Left forelimb (tissue), 1 donor: ENCODE data around the gene GOLGA6L10.
A peak's percentile ranks its signal among the peaks of the same experiment; 100 is the strongest.
"Not testable (repeated sequence)": the region's sequence is repeated elsewhere in the genome, so short reads cannot be mapped to it uniquely, and the experiment has no call there.

Experiments
- DNase-seq: peaks from one replicate; pipeline ENCODE4 v3.0.0-alpha.2; 2018; ENCODE audit warnings: low spot score

Gene GOLGA6L10

DNA sequence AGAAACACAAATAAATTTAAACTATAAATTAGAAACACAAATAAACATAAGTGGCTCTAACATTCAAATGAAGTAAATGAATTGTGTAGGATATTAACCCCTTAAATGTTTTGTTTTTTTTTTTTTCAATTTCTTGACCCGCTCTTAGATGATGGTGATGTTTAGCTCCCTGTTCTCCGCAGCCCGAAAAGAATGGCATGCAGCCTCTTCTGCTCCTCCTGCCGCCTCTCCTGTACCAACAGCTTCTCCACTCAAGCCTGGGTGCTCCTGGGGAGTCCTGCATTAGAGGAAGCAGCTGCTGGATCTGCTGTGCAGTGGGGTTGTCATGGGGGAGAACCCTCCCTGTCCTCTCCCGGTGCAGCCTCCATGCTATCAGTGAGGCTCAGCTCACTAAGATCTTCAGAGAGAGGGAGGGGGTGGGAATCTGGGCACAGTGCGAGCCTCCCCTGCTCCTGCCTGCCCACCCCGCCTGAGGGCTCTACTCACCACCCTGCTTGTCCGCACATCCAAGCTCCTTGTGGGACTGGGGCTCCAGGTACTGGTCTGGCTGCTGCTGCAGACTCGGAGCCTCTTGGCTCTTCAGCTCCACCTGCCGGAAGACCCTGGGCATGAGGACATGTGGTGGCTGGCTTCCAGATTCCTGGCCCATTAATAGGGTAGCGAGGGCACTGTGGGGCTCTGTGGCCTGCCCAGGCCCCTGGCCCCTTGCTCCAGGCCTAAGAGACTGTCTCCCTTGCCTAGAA lies 6.5 kb downstream of the GOLGA6L10 start:
- not testable (repeated sequence) for DNase-seq

DNA sequence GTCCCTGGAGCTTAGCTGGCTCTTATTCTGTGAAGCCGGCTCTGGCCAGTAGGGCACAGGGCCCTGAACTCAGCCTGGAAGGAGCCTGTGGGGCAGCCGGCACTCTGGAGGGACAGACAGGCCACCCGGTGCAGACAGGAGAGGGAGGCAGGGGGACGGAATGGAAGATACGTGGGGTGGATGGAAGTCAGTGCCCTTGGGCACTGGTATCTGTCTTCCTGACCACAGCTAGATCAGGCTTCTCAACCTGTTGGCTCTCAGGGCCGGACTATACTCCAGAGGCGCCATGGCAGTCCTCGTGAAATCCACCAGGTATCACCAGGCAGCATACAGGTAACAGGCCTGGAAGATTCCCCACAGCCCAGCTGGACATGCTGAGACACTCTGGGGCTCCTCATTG lies 10.7 kb downstream of the GOLGA6L10 start:
- peak; percentile 28 for DNase-seq

DNA sequence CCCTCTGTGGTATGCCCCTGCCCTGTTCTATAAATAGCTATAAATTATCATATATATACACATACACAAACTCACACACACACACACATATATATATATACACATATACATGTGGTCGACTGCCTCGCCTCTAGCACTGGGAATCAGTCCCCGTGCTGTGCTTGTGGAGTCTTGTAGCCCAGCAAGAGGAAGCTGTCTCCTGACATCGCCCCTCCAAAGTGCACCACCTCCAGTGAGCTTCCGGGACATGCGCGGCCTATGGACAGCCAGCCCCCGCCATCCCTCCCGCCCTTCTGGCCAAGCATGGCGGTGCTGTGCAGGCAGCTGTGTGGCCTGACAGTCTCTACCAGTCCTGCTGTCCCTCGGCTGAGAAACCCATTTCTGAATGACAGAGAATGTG lies 11.2 kb downstream of the GOLGA6L10 start:
- not testable (repeated sequence) for DNase-seq

DNA sequence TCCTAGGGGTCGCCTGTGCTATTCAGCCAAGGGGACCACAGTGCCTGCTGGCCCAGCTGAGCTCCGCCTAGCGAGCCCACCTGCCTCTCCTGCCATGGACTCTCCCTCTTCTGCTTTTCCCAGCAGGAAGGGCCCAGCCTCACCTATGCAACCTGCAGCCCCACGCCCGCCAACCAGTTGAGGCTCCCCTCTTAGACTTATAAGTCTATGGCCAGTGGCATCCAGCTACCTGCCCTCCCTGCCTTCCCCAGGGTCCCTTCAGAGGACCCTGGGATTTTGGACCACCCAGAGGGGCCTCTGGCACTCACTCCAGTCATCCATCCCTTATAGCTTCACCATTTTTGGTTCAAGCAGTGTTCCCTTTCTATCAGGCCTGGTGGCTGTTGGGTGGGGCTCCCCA lies 12.2 kb downstream of the GOLGA6L10 start:
- DNase-seq = peak; percentile 26

DNA sequence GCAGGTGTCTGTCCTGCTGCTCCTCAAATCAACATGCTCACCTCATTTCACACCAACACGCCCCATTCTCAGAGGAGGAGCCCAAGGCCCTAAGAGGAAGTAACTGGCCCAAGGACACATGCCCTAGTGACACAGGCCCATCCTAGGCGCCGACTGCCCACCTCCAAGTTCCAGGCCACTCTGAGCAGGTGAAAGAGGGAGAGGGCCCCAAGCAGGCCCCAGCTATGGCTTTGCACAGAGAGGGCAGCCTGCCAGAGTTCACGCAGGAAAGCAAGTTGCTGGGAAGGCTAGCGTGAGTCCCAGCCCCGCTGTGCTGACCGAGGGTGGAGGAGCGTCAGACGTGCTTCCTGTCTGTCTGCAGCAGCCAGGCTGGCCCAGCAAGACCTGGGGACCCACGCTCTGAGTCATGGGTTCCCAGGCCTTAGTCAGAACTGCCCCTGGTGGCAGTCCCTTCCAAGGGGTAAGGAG lies 13.1 kb downstream of the GOLGA6L10 start:
- peak; percentile 42 for DNase-seq

DNA sequence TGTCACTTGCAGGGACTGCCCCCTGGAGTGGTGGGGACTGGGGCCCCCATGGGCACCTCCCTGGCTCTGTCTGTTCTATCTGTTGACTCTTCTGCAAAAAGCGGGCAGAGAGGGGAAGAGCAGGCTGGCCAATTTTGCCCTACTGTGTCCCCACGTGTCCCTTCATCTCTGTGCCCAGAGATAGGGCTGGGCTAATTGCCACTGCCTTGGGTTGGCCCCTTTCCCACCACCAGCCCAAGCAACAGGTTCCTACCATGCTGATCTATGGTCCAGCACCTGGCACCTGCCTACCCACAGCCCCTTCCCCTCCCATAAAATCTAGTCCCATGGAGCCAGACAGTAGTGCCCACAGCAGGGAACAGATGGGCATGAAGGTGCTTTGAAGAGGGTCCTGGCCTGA lies 14.3 kb downstream of the GOLGA6L10 start:
- DNase-seq = not testable (repeated sequence)

DNA sequence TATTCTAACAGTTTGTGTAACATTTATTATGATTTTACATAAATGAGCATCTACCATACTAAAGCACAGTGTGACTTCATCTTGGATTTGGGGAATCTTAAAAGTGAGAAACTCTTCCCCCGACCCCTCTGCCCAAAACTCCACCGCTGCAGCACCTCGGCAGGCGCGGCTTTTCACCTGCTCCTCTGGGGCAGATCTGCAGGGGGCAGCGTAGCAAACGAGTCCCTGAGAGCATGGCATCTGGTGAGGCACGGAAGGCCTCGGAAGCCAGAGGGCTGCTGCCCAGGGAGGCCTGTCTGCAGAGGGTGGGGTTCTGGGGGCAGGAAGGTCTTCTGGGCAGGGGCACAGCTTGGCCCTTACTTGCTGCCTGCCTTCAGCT lies 14.7 kb downstream of the GOLGA6L10 start:
- peak; percentile 17 for DNase-seq

DNA sequence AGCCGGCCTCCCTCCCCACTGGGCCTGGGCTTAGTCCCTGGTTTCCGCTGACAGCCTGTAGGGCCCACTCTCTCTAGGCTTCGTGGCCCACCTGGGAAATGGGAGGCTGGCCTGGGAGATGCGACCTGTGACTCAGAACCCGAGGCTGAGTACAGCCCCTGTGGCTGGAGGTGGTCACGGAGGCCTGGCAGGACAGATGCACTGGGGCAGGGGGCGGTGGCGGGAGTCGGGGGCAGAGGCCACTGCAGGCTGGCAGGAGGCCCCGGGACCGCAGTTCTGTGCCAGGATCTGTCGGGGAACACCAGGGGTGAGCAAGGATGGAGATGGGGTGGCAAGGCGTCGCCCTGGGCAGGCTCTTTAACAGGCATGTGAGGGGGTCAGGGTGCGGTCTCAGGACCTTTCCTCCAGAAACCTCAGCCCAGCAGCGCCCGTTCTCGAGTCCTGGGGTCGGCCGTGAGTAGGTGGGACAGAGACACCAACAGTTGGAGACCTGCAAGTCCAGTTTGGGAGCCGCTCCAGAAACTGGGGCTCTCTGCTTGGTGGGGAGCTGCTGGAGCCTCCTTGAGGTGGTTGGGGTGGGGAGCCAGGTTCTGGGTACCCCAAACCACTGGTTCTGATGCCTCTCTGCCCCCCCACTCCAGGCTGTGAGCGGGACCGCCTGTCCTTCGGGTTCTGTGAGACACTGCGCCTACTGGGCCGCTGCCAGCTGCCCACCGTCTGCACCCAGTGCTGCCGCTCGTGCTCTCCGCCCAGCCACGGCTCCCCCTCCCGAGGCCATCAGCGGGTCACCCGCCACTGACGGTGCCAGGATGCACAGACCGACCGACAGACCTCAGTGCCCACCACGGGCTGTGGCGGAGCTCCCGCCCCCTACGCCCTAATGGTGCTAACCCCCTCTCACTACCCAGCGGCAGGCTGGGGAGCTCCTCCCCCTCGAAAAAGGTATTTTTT lies 15.4 kb downstream of the GOLGA6L10 start:
- not testable (repeated sequence) for DNase-seq

DNA sequence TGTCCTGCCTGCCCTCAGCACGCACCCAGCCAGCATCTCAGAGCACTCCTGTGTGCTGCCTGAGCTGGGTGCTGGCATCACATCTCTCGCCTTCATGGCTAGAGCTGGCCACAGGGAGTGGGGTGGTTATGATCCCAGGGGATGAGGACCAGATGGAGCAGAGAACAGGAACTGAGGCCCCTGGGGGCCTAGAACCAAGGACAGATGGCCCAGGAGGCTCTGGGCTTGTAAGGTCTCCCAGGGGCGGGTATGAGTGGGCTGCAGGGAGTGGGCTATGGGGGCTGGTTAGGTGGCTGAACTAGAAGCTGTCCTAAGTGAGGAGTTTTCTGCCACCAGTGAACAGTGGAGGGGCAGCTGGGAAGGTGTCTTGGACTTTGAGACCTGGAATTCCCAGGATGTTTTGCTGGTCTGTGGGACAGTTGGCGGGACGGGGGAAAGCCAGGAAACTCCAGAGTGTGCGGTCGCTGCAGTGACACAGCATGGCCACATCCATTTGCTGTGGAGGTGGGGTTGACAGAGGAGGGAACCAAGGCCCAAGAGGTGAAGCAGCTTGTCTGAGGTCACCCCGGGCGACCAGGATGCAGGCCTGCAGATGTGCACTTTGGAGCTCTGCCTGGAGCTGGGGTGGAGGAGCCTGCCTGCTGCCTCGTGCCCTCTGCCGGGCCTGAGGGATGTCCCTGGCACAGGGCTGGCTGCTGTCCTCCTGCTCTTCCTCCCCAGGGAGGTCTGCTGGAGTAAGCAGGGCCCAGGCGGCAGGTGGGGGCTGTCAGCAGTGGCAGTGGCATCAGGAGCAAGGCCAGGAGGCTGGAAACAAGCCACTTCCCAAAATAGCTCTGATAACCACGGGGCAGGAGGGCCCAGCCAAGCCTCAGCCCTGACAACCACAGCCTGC lies 16.3 kb downstream of the GOLGA6L10 start:
- DNase-seq = not testable (repeated sequence)

DNA sequence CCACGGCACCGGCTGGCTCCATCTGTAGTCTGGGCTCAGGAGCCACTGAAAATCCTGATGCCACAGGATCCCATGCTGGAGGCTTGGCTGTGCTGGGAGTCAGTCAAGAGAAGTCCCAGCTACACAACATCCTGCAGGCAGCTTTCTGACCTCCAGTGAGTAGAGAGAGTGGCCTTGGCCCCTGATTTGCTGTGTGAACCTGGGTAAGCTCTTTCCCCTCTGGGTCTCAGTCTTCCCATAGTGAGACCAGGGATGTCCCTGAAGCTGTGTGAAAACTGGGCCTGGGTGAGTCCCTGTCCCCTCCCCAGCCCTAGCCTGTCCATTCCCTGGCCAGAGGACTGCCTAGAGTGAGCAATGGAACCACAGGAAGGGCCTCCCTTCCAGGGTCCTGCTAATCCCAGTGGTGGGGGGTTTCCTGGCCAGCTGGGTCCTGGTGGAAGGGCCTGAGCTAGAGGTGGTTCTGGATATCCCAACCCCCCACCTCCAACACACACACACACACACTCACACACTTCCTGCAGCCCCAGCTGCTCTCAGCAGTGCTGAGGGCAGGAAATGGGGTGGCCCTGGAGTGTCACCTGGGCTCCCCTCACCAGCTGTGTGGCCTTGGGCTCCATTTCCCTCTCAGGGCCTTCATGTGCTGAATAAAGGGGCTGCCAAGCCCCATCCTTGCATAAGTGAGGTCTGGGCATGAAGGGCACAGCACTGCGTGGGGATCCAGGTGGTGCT lies 17.5 kb downstream of the GOLGA6L10 start:
- not testable (repeated sequence) for DNase-seq

DNA sequence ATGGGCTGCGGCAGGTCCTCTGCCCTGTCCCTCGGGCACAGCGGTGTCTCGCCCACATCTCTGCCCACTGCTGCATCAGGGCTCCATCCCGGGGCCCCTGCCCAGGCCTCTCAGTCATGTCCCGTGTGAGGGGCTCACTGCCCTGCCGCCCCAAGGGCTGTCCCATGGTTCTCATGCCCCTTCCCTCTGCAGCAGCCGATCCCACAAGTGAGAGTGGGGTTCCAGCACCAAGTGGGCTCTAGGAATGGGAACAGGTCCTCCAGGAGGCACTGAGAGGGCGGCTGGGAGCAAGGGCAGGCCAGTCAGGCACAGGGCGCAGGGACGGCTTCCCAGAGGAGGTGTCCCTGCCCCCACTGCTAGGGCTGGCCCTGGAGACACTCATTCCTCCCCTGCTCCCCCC lies 18.4 kb downstream of the GOLGA6L10 start:
- DNase-seq = not testable (repeated sequence)

DNA sequence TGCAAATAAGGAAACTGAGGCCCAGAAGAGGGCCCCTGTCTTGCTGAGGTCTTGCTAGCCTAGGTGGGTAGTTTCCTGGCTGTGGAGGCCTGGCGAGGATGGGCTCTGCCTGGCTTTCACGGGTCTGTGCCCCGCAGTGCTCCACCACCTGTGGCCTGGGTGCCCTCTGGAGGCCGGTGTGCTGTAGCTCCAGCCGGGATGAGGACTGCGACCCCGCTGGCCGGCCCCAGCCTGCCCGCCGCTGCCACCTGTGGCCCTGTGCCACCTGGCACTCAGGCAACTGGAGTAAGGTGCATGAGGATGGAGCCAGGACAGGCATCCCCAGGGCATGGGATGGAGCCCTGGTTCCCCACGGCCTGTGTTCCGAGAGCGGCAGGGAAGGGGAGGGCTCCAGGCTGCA lies 20.2 kb downstream of the GOLGA6L10 start:
- not testable (repeated sequence) for DNase-seq

DNA sequence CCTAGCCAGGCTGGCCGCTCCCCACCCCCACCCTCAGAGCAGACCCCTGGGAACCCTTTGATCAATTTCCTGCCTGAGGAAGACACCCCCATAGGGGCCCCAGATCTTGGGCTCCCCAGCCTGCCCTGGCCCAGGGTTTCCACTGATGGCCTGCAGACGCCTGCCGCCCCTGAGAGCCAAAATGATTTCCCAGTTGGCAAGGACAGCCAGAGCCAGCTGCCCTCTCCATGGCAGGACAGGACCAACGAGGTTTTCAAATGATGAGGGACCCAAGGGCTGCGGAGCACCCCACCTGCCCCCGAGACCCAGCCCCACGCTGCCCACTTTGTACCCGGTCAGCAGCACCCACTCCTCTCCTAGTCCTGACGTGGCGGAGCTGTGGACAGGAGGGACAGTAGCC lies 21.9 kb downstream of the GOLGA6L10 start:
- not testable (repeated sequence) for DNase-seq

DNA sequence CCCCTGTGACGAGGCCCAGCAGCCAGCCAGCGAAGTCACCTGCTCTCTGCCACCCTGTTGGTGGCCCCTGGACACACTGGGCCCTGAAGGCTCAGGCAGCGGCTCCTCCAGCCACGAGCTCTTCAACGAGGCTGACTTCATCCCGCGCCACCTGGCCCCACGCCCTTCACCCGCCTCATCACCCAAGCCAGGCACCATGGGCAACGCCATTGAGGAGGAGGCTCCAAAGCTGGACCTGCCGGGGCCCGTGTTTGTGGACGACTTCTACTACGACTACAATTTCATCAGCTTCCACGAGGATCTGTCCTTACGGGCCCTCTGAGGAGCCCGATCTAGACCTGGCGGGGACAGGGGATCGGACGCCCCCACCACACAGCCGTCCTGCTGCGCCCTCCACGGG lies 22.4 kb downstream of the GOLGA6L10 start:
- DNase-seq = not testable (repeated sequence)

DNA sequence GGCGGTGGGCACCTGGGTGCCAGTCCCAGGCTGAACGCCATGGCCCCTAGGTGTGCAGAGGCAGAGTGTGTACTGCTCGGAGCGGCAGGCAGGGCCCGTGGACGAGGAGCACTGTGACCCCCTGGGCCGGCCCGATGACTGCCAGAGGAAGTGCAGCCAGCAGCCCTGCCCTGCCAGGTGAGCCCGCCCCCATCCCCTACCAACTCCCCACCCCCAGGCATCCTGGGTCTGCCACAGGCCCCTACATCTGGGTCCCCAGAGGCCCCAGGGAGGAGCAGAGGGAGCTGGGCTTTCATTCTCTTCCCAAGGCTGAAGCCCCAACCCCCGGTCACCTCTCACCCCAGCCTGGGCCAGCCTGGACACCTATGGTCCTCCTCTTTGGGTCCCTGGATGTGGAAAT lies 23.6 kb downstream of the GOLGA6L10 start:
- not testable (repeated sequence) for DNase-seq

DNA sequence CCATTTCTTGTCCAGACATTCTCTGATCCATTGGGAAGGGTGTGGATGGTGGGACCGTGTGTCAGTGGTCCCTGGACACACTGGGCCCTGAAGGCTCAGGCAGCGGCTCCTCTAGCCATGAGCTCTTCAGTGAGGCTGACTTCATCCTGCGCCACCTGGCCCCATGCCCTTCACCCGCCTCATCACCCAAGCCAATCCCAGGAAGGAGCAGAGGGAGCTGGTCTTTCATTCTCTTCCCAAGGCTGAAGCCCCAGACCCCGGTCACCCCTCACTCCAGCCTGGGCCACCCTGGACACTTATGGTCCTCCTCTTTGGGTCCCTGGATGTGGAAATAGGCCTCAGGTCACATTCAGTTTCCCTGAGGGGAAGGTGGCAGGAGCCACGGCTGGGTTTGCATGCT lies 24.4 kb downstream of the GOLGA6L10 start:
- not testable (repeated sequence) for DNase-seq

DNA sequence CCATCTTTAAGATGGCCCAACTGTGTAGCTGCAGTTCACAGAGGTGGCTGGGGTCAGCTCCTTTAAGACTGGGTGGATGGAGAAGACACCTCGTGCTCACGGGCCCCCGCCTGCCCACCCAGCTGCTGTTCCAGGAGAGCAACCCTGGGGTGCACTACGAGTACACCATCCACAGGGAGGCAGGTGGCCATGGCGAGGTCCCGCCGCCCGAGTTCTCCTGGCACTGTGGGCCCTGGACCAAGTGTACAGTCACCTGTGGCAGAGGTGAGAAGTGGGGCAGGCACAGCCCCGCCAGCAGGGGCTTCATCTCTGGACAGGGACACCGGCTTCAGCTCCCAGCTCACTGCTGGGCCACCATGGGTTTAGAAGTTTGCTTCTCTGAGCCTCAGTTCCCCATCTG lies 26.8 kb downstream of the GOLGA6L10 start:
- not testable (repeated sequence) for DNase-seq

DNA sequence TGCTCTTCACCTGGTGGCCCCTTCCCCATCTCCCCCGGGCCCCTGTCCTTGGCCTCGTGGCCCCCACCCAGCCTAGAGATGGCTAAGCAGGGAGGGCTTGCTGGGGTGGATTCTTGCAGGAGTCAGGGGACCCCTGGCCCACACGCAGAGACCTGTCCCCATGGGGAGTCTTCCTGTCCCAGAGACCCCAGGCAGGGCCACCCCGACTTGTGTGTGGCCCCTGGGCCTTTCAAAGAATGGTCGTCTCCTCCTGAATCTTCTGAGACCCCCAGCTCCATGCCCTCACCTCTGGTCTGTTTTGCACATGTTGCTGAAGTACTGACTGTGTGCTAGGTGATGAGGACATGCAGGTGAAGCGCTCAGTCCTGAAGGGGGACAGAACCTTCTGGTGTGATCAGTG lies 28.4 kb downstream of the GOLGA6L10 start:
- not testable (repeated sequence) for DNase-seq

DNA sequence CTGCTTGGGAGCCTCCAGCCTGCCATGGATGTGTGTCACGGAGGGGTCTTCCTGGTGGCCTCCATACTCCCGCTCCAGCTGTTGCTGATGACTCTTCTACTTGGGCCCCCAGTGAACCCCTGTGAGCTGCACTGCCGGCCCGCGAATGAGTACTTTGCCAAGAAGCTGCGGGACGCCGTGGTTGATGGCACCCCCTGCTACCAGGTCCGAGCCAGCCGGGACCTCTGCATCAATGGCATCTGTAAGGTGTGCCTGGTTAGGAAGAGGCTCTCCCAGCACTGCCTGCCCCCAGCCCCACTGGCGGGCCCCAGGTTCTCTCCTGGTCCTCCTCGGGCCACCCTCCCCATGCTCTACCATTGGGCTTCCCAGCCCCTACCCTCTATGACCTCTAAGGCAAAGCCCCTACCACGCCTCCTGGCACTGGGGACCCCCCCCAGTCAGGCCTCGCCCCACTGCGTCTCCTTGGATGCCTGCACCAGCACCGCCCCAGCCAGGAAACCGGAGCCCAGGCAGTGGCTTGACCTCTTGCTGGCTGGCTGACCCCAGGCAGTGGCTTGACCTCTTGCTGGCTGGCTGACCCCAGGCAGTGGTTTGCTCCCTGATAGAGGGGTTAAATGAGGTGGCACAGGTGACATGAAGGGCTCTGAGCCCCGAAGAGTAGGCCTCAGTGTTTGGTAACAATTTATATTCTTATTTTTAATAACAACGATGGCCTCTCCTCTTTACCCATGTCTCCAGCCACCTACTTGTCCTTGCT lies 29.6 kb downstream of the GOLGA6L10 start:
- not testable (repeated sequence) for DNase-seq

DNA sequence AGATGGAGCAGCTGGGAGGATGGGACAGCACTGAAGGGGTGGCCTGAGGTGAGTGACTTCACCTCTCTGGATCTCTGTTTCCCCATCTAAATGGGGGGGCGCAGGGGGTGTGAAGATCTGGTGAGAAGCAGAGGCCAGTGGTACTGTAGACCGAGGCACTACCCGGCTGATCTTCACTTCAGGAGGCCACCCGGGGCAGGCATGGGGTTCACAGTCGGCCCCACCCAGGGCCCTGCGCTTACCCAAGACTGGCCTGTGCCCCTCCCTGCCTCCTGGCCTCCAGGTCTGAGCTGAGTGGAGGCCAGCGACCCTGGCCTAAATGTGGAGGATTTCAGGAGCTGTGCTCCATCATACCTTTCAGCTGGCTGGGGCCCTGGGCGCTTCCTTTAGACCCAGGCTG lies 31.0 kb downstream of the GOLGA6L10 start:
- not testable (repeated sequence) for DNase-seq
